Stimulated activated naive CD4-positive, alpha-beta T cell treated with Interleukin-2 at 50 U/mL for 16 hours (primary cell): ENCODE data around the gene STPG3.
"Not testable (repeated sequence)": the region's sequence is repeated elsewhere in the genome, so short reads cannot be mapped to it uniquely, and the experiment has no call there.

Experiments
- DNase-seq: peaks from one replicate; lab custom pipeline; 2025; lab: John Stamatoyannopoulos, UW

Gene STPG3

GRCh38 chr9:137245450-137246421, 5.3 kb upstream of the STPG3 start:
- DNase-seq, result no peak

- DNase-seq, result no peak
Measured at GRCh38 chr9:137247135-137247915, 3.8 kb upstream of the STPG3 start.

GRCh38 chr9:137247916-137248175, 3.2 kb upstream of the STPG3 start:
- DNase-seq, result no peak

- DNase-seq, result no peak
Measured at GRCh38 chr9:137250329-137251193, 525 bp upstream of the STPG3 start.

GRCh38 chr9:137251490-137252268, 593 bp downstream of the STPG3 start:
- no peak for DNase-seq

- no peak for DNase-seq
Measured at GRCh38 chr9:137252555-137253506, 1.7 kb downstream of the STPG3 start.

- no peak for DNase-seq
Measured at GRCh38 chr9:137253717-137254623, 2.9 kb downstream of the STPG3 start.

GRCh38 chr9:137254624-137255447, 3.8 kb downstream of the STPG3 start, which contains the start of gene NELFB:
Gene NELFB (plus strand): TSS chr9:137255327.
- peak; percentile 90 for DNase-seq

- no peak for DNase-seq
Measured at GRCh38 chr9:137255448-137256114, 4.5 kb downstream of the STPG3 start.

GRCh38 chr9:137256362-137256761, 5.3 kb downstream of the STPG3 start:
- DNase-seq, result no peak

- DNase-seq, result no peak
Measured at GRCh38 chr9:137256856-137257255, 5.8 kb downstream of the STPG3 start.

- not testable (repeated sequence) for DNase-seq
Measured at GRCh38 chr9:137262173-137262908, 11.3 kb downstream of the STPG3 start.

- no peak for DNase-seq
Measured at GRCh38 chr9:137262909-137263285, 11.8 kb downstream of the STPG3 start.

- no peak for DNase-seq
Measured at GRCh38 chr9:137263506-137263905, 12.4 kb downstream of the STPG3 start.

GRCh38 chr9:137264067-137264466, 13.0 kb downstream of the STPG3 start:
- no peak for DNase-seq

- no peak for DNase-seq
Measured at GRCh38 chr9:137265496-137266161, 14.5 kb downstream of the STPG3 start.

- DNase-seq, result no peak
Measured at GRCh38 chr9:137266162-137266527, 15.1 kb downstream of the STPG3 start.
